Endothelial cell of umbilical vein (primary cell): ENCODE measurements around the gene LHPP. TPM values are rescaled to one million over a fixed set of nuclear protein-coding genes. Genes with fewer than 3 reads are reported as not detected.

Source experiments
- BruUV-seq: library from RNA; stranded (reverse); fragments of 400-500 nt; replicated peaks from 2 replicates; lab custom pipeline; 2021; lab: Mats Ljungman, UMichigan
- CTCF ChIA-PET: fragments of 300-600, 350-600 bp; sonication (Branson Sonifier 250); formaldehyde crosslinking; loops from one replicate; lab custom pipeline; 2021; ENCODE audit warnings: antibody characterized with exemption, inconsistent platforms; lab: Charles Lee
- POLR2A ChIA-PET: fragments of 300-600, 350-600 bp; sonication (Branson Sonifier 250); formaldehyde crosslinking; loops from one replicate; lab custom pipeline; 2021; ENCODE audit warnings: antibody characterized with exemption, inconsistent platforms; lab: Charles Lee
- DNase-seq: peaks from one replicate; pipeline ENCODE4 v3.0.0-alpha.2; 2011; ENCODE audit warnings: low read depth, low spot score
- FAIRE-seq: peaks from 2 replicates; lab custom pipeline; 2011; peaks lifted over from hg19 to GRCh38; lab: Jason Lieb, UNC
- H2AFZ ChIP-seq: 2 replicates; pipeline ENCODE4 v1.6.0; 2012; ENCODE audit warnings: low read depth, low read length, control low read depth, inconsistent platforms
- H3K27ac ChIP-seq: 2 replicates; pipeline ENCODE4 v1.5.1; 2011; ENCODE audit warnings: low read depth, mild to moderate bottlenecking, control low read depth, low read length, moderate library complexity; ENCODE audit not compliant: insufficient read depth
- H3K27me3 ChIP-seq, 2 experiments: 2 replicates each; pipeline versions ENCODE4 v1.6.0 to v1.6.1; 2011; ENCODE audit warnings: low read length in 2 of 2, mixed read lengths in 1 of 2; ENCODE audit not compliant: control insufficient read depth in 2 of 2, insufficient read depth in 2 of 2
- H3K36me3 ChIP-seq, 2 experiments: 2 replicates in 1 of 2; 3 replicates in 1 of 2; pipeline ENCODE4 v1.5.1; 2011; ENCODE audit warnings: low read length in 2 of 2, mild to moderate bottlenecking in 1 of 2, moderate library complexity in 1 of 2; ENCODE audit not compliant: control insufficient read depth in 2 of 2, insufficient read depth in 2 of 2; ENCODE audit errors: extremely low read depth in 1 of 2
- H3K4me1 ChIP-seq: 3 replicates; pipeline ENCODE4 v1.5.1; 2011; ENCODE audit warnings: mild to moderate bottlenecking, low read length; ENCODE audit not compliant: control insufficient read depth, insufficient read depth; ENCODE audit errors: extremely low read depth
- H3K4me2 ChIP-seq: 2 replicates; pipeline ENCODE4 v1.6.1; 2011; ENCODE audit warnings: low read length, control low read depth, mixed read lengths; ENCODE audit not compliant: insufficient read depth
- H3K4me3 ChIP-seq, 3 experiments: fragments of 200-600 bp in 1 of 3; sonication (generic), shearing (Covaris generic) in 1 of 3; replicated peaks in 1 of 3; 2 replicates each; pipeline ENCODE4 v1.5.1; 2011 to 2016; ENCODE audit warnings: control low read depth in 3 of 3, low read length in 3 of 3, mild to moderate bottlenecking in 2 of 3, inconsistent platforms in 1 of 3, low read depth in 1 of 3, moderate library complexity in 1 of 3; ENCODE audit not compliant: insufficient read depth in 1 of 3
- H3K79me2 ChIP-seq: 2 replicates; pipeline ENCODE4 v1.6.0; 2012; ENCODE audit warnings: low read length, inconsistent platforms; ENCODE audit not compliant: control insufficient read depth, insufficient read depth
- H3K9ac ChIP-seq: replicated peaks from 2 replicates; pipeline ENCODE3; 2011; ENCODE audit warnings: low read length, control low read depth; ENCODE audit not compliant: insufficient read depth; ENCODE audit errors: extremely low read depth
- H3K9me1 ChIP-seq: replicated peaks from 3 replicates; pipeline ENCODE4 v1.6.0; 2011; ENCODE audit warnings: mild to moderate bottlenecking, low read length; ENCODE audit not compliant: control insufficient read depth, insufficient read depth; ENCODE audit errors: extremely low read depth
- H3K9me3 ChIP-seq: replicated peaks from 2 replicates; pipeline ENCODE4 v1.5.1; 2012; ENCODE audit warnings: low read length, inconsistent platforms; ENCODE audit not compliant: control insufficient read depth, insufficient read depth
- H4K20me1 ChIP-seq: replicated peaks from 2 replicates; pipeline ENCODE3; 2011; ENCODE audit warnings: mild to moderate bottlenecking, low read length; ENCODE audit not compliant: control insufficient read depth, insufficient read depth; ENCODE audit errors: extremely low read depth
- FOS ChIP-seq: IDR thresholded peaks from 2 replicates; pipeline ENCODE4 v1.6.1; 2011; ENCODE audit warnings: mild to moderate bottlenecking, low read length, moderate library complexity, borderline replicate concordance; ENCODE audit not compliant: insufficient read depth
- GATA2 ChIP-seq: IDR thresholded peaks from 2 replicates; pipeline ENCODE4 v1.7.0; 2011; ENCODE audit warnings: low read depth, mild to moderate bottlenecking, moderate library complexity, mixed read lengths, low read length; ENCODE audit not compliant: insufficient read length, insufficient read depth
- MAX ChIP-seq: IDR thresholded peaks from 2 replicates; pipeline ENCODE4 v1.6.1; 2011; ENCODE audit not compliant: insufficient read depth, insufficient read length
- POLR2AphosphoS5 ChIP-seq: IDR thresholded peaks from 2 replicates; pipeline ENCODE4 v1.6.1; 2012; ENCODE audit warnings: low read depth, mild to moderate bottlenecking, control low read depth, low read length, moderate library complexity; ENCODE audit not compliant: insufficient read depth
- dilution Hi-C: fragments of 300-500 bp; cut with MboI; formaldehyde crosslinking; loops from one replicate; pipeline ENCODE4 v1.15.0; 2019; ENCODE audit warnings: low sequenced_read_pairs; ENCODE audit not compliant: extremely low pct_ligation_motif_present
- intact Hi-C: fragments of 100-400 bp; cut with micrococcal nuclease; formaldehyde crosslinking; loops from one replicate; pipeline ENCODE4 v1.10.0; 2022
- polyA plus RNA-seq, 4 experiments: library from polyadenylated mRNA; depleted of rRNA in 3 of 4; stranded (reverse) in 3 of 4; unstranded in 1 of 4; fragments of >200 nt; gene quantifications; 2 replicates each; pipeline versions ENCODE4 v1.2.1 to v1.2.3, GENCODE V29; 2011 to 2012; ENCODE audit warnings: missing spikeins in 1 of 4
- total RNA-seq: library from RNA; stranded (reverse); gene quantifications from 2 replicates; pipeline ENCODE4 v1.2.3, GENCODE V29; 2021

The LHPP gene
- total and polyA plus RNA-seq, 2 donors (not counting 3 experiments of a cell fraction or from before 2014, with no cell fraction given), result 5.8 to 11.2 TPM

- intact Hi-C loops (no loop called here), dilution Hi-C loops (no loop called here)
- Histone ChIP-seq H3K4me1 (no peaks in the 10 kb centered on the region), H2AFZ (no peak overlapping the region), H3K27me3 (no peaks in the 10 kb centered on the region), H3K36me3 (no peaks in the 10 kb centered on the region), H3K9me3 (no peaks in the 10 kb centered on the region), H3K4me2 (no peak overlapping the region), H3K27ac (no peak overlapping the region), H3K9ac (no peak overlapping the region), H3K4me3 (no peak overlapping the region), H4K20me1 (no peaks in the 10 kb centered on the region), H3K79me2 (no peaks in the 10 kb centered on the region), H3K9me1 (no peaks in the 10 kb centered on the region)
- BruUV-seq, result no TSS peak
- TF ChIP-seq FOS, result no peak
- no peak for TF ChIP-seq POLR2AphosphoS5
- no peak for TF ChIP-seq GATA2
- FAIRE-seq (no peak), DNase-seq (no peak)
- CTCF ChIA-PET, result no interaction called here
- POLR2A ChIA-PET, result no interaction called here
Measured at GRCh38 chr10:124525751-124526600, 64.4 kb downstream of the LHPP start.

- ChIA-PET POLR2A (no interaction called here), CTCF (interaction anchor here (0.8 kb wide), 1 partner anchor 219 kb away, joined by 4 read pairs; no protein-coding TSS in a partner anchor)
- H3K27ac ChIP-seq, result no peak overlapping the region
- no peak for FAIRE-seq
- DNase-seq, result no peak
- H3K4me1 ChIP-seq, result no peaks in the 10 kb centered on the region
- no peaks in the 10 kb centered on the region for H3K36me3 ChIP-seq
- H4K20me1 ChIP-seq, result no peaks in the 10 kb centered on the region
- H3K4me2 ChIP-seq, result no peak overlapping the region
- H2AFZ ChIP-seq, result no peak overlapping the region
- H3K79me2 ChIP-seq, result no peaks in the 10 kb centered on the region
- dilution Hi-C loops (no loop called here), intact Hi-C loops (no loop called here)
- no peaks in the 10 kb centered on the region for H3K27me3 ChIP-seq
- no peaks in the 10 kb centered on the region for H3K9me1 ChIP-seq
- no peak overlapping the region for H3K9ac ChIP-seq
- no peak overlapping the region for H3K4me3 ChIP-seq
- no peaks in the 10 kb centered on the region for H3K9me3 ChIP-seq
- BruUV-seq, result no TSS peak
- TF ChIP-seq FOS (no peak), MAX (no peak)
Measured at GRCh38 chr10:124526621-124527267, 65.1 kb downstream of the LHPP start.
